OCI-LY3 (cell line): ENCODE results near the gene SKAP2.

Experiments
- H2AFZ ChIP-seq: fragments of 200-600, 300-600 bp; shearing (Covaris generic); 2 replicates; pipeline ENCODE4 v1.6.0; 2014; ENCODE audit warnings: antibody characterized with exemption, low read depth, low read length
- H3K27ac ChIP-seq: fragments of 200-600, 300-600 bp; sonication (generic); 2 replicates; pipeline ENCODE4 v1.5.1; 2014; ENCODE audit warnings: mild to moderate bottlenecking, low read length, moderate library complexity, mixed read lengths
- H3K27me3 ChIP-seq: fragments of 200-600, 300-600 bp; sonication (generic); 2 replicates; pipeline ENCODE4 v1.6.1; 2014; ENCODE audit warnings: low read depth, low read length, mixed read lengths
- H3K36me3 ChIP-seq: fragments of 200-600, 300-600 bp; sonication (generic); replicated peaks from 2 replicates; pipeline ENCODE3; 2014; ENCODE audit warnings: low read depth, low read length, mixed read lengths
- H3K4me1 ChIP-seq: fragments of 300-600, 200-600 bp; sonication (generic); 2 replicates; pipeline ENCODE4 v1.6.1; 2014; ENCODE audit warnings: low read length, mixed read lengths
- H3K4me2 ChIP-seq: fragments of 200-600, 300-600 bp; sonication (generic); 2 replicates; pipeline ENCODE4 v1.6.1; 2014; ENCODE audit warnings: low read length, mixed read lengths
- H3K4me3 ChIP-seq: fragments of 300-600, 200-600 bp; sonication (generic); 2 replicates; pipeline ENCODE4 v1.5.1; 2014; ENCODE audit warnings: antibody characterized with exemption, mild to moderate bottlenecking, low read length, moderate library complexity
- H3K79me2 ChIP-seq: fragments of 300-600, 200-600 bp; shearing (Covaris generic); 2 replicates; pipeline ENCODE4 v1.6.1; 2014; ENCODE audit warnings: mild to moderate bottlenecking, low read length, mixed read lengths
- H3K9ac ChIP-seq: fragments of 300-600, 200-600 bp; shearing (Covaris generic); 2 replicates; pipeline ENCODE4 v1.6.0; 2014; ENCODE audit warnings: mild to moderate bottlenecking, low read length, moderate library complexity
- H3K9me3 ChIP-seq: fragments of 200-600, 300-600 bp; shearing (Covaris generic); 2 replicates; pipeline ENCODE4 v1.6.1; 2014; ENCODE audit warnings: low read length, mixed read lengths; ENCODE audit not compliant: insufficient read depth
- H4K20me1 ChIP-seq: fragments of 200-600, 300-600 bp; sonication (generic); 2 replicates; pipeline ENCODE4 v1.6.1; 2016; ENCODE audit warnings: low read length, mixed read lengths; ENCODE audit not compliant: insufficient read depth
- EZH2phosphoT487 ChIP-seq: fragments of 200-600 bp; shearing (Covaris generic); IDR thresholded peaks from 2 replicates; pipeline ENCODE4 v1.6.1; 2018; ENCODE audit warnings: antibody characterized with exemption, mixed run types, low read depth
- TF ChIP-seq, protein P1 (sequence below): fragments of 200-600, 300-600 bp; sonication (generic); IDR thresholded peaks from 2 replicates; pipeline ENCODE4 v1.5.1; 2014; ENCODE audit warnings: antibody characterized with exemption, low read length, low read depth

The SKAP2 gene

DNA sequence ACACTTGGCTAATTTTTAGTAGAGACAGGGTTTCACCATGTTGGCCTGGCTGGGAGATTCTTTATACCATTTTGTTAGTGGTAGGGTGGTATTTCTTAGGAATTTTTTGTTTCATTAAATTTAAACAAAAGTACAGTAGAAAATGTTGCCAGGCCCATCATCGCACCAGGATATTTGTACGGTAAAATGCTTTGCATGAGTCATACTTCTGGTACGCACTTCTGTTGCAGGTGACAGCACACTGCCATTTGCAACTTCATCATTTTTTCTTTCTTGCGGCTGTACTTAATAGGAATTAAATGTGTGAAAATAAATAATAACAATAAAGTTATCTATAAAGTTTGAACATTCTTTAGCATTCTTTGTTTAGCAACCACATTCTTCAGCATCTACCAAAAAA lies 195.6 kb downstream of the SKAP2 start:
- no peak overlapping the region for H3K9ac ChIP-seq
- peaks cover 17% of the 10 kb centered on the region for H3K4me1 ChIP-seq
- H3K4me2 ChIP-seq, result no peak overlapping the region
- H4K20me1 ChIP-seq, result no peaks in the 10 kb centered on the region
- TF ChIP-seq, protein P1, sequence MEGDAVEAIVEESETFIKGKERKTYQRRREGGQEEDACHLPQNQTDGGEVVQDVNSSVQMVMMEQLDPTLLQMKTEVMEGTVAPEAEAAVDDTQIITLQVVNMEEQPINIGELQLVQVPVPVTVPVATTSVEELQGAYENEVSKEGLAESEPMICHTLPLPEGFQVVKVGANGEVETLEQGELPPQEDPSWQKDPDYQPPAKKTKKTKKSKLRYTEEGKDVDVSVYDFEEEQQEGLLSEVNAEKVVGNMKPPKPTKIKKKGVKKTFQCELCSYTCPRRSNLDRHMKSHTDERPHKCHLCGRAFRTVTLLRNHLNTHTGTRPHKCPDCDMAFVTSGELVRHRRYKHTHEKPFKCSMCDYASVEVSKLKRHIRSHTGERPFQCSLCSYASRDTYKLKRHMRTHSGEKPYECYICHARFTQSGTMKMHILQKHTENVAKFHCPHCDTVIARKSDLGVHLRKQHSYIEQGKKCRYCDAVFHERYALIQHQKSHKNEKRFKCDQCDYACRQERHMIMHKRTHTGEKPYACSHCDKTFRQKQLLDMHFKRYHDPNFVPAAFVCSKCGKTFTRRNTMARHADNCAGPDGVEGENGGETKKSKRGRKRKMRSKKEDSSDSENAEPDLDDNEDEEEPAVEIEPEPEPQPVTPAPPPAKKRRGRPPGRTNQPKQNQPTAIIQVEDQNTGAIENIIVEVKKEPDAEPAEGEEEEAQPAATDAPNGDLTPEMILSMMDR, result no peak
- no peak for TF ChIP-seq EZH2phosphoT487
- H3K36me3 ChIP-seq, result no peaks in the 10 kb centered on the region
- no peak overlapping the region for H2AFZ ChIP-seq
- H3K4me3 ChIP-seq, result no peak overlapping the region
- H3K27ac ChIP-seq, result no peak overlapping the region
- no peaks in the 10 kb centered on the region for H3K9me3 ChIP-seq
- no peaks in the 10 kb centered on the region for H3K27me3 ChIP-seq
- no peaks in the 10 kb centered on the region for H3K79me2 ChIP-seq

DNA sequence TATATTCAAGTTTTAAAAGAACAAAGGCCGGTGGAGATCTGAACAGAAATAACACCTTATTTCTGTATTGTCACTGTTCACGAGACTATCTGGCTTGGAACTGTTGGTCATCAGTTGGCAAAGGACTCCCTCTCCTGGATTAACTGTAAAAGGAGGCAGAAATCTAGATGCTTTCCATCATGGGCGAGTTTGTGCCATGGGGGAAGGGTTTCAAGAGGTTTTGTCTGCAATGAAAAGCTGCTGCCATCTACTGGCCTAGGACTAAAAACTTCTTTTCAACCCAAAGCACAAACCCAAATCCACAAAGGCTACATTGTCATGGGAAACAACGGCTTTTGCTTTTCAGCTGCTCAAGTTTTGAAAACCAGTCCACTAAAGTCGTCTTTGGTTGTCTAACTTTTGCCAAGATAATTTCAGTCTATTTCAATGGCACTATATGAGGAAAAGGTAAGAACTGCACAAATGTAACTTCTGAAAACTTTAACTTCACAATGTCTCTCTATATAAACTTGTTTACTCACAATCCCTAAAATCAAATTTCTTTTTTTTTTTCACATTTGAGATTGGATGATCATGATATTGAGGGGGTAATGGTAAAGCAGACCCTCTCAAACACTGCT lies 196.8 kb downstream of the SKAP2 start:
- H3K36me3 ChIP-seq, result no peaks in the 10 kb centered on the region
- H3K4me2 ChIP-seq, result peak overlapping the region; percentile 34; the same call in 1 of the 2 replicates

DNA sequence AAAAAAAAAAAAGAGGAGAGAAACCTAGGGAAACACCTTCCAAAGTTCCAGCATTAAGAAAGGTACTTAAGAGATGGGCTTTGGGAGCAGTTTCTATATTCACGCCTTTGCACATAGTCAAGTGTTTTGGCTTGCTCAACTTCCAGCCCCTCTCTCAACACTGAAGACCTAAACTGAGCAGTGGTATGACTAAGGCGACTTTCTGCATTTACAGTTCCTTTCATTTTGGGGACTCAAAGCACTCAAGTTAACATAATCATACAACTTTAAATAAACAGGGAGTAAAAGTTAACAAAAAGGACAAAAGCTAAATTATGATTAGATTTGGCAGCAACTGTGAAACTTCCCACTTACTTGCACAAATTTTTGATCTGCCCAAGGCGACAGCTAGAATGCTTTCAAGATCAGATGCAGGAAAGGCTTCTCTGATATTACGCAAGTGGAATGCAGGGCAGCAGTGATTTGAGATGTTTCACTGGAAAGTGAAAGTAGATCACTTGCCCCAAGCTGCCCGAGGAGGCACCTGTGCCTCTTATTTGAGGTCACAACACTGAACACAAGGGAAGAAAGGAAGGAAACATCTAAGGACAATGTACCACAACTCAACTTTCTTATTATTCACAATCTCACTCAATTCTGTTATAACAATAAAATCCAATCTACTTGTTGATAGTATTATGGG lies 199.5 kb downstream of the SKAP2 start:
- peak overlapping the region; percentile 16; the same call in 1 of the 2 replicates for H3K9ac ChIP-seq
- peak overlapping the region; percentile 91 for H3K4me2 ChIP-seq
- H3K36me3 ChIP-seq, result no peaks in the 10 kb centered on the region
- no peak overlapping the region for H2AFZ ChIP-seq
- no peak for TF ChIP-seq EZH2phosphoT487
- TF ChIP-seq, protein P1, result no peak
- H3K9me3 ChIP-seq, result no peaks in the 10 kb centered on the region
- peak overlapping the region; percentile 66 for H3K4me3 ChIP-seq
- no peaks in the 10 kb centered on the region for H3K79me2 ChIP-seq
- H3K27me3 ChIP-seq, result no peaks in the 10 kb centered on the region
- peak overlapping the region; percentile 30 for H3K27ac ChIP-seq
- H3K4me1 ChIP-seq, result peaks cover 17% of the 10 kb centered on the region
- no peaks in the 10 kb centered on the region for H4K20me1 ChIP-seq

More for the DNA sequence above, 196.8 kb downstream of the SKAP2 start:
- Histone ChIP-seq H3K4me1 (peaks cover 17% of the 10 kb centered on the region), H3K27me3 (no peaks in the 10 kb centered on the region), H3K79me2 (no peaks in the 10 kb centered on the region), H3K9me3 (no peaks in the 10 kb centered on the region), H3K27ac (no peak overlapping the region), H4K20me1 (no peaks in the 10 kb centered on the region), H3K4me3 (no peak overlapping the region), H2AFZ (no peak overlapping the region), H3K9ac (no peak overlapping the region)
- TF ChIP-seq EZH2phosphoT487, result no peak
- TF ChIP-seq, protein P1, result peak; percentile 85

DNA sequence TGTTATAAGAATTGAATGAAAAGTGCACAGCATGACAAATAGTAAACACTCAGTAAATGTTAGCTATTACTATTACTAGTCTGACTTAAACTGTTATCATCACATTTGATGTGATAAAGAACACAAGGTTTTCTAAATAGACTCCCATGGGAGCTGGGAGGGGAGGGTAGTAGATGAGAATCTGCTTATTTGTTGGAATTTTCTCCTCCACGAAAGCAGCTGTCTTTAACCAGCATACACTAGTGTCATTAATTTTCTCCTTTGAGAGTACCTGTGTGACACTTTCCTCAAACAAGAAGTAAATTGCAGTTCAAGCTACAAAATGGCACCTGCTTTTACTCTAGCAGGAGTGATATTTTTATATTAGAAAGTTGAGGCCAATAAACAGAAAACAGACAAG lies 200.1 kb downstream of the SKAP2 start:
- Histone ChIP-seq H4K20me1 (no peaks in the 10 kb centered on the region), H3K4me2 (peak overlapping the region; percentile 91), H3K27me3 (no peaks in the 10 kb centered on the region), H3K27ac (no peak overlapping the region), H3K4me1 (peaks cover 17% of the 10 kb centered on the region), H2AFZ (no peak overlapping the region), H3K36me3 (no peaks in the 10 kb centered on the region), H3K4me3 (no peak overlapping the region), H3K9ac (no peak overlapping the region), H3K9me3 (no peaks in the 10 kb centered on the region), H3K79me2 (no peaks in the 10 kb centered on the region)
- TF ChIP-seq, protein P1, result no peak
- TF ChIP-seq EZH2phosphoT487, result no peak
